DOHH2 (cell line): Measurements from ENCODE around the gene ALG8.

Experiments
- EZH2phosphoT487 ChIP-seq: fragments of 200-600 bp; sonication (generic); IDR thresholded peaks from 2 replicates; pipeline ENCODE4 v1.6.1; 2017; ENCODE audit warnings: borderline replicate concordance, mild to moderate bottlenecking, antibody characterized with exemption, low read length, moderate library complexity, mixed read lengths
- TF ChIP-seq, protein P1 (sequence below): fragments of 200-600 bp; sonication (generic); IDR thresholded peaks from one replicate; pipeline ENCODE4 v1.5.1; 2014; ENCODE audit warnings: antibody characterized with exemption, mild to moderate bottlenecking, low read depth, low read length; ENCODE audit not compliant: poor library complexity, severe bottlenecking

DNA sequence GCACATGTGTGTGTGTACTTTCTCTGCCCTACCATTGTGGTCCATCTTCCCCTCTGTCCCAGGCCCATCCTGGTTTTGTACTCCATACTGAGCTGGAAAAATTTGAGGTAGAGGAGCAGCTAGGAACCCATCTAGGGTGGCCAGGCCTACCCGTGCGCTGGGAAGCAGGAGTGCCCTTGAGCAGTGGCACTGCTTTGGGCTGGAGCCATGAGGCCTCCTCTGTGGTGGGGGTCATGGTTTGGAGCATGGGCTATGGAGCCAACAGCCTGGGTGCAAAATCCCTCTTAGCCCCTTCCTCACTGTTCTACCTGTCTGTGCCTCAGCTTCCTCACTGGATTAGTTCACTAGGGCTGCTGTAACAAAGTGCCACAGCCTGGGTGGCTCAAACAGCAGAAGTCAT lies 21.9 kb upstream of the ALG8 start:
- TF ChIP-seq, protein P1, sequence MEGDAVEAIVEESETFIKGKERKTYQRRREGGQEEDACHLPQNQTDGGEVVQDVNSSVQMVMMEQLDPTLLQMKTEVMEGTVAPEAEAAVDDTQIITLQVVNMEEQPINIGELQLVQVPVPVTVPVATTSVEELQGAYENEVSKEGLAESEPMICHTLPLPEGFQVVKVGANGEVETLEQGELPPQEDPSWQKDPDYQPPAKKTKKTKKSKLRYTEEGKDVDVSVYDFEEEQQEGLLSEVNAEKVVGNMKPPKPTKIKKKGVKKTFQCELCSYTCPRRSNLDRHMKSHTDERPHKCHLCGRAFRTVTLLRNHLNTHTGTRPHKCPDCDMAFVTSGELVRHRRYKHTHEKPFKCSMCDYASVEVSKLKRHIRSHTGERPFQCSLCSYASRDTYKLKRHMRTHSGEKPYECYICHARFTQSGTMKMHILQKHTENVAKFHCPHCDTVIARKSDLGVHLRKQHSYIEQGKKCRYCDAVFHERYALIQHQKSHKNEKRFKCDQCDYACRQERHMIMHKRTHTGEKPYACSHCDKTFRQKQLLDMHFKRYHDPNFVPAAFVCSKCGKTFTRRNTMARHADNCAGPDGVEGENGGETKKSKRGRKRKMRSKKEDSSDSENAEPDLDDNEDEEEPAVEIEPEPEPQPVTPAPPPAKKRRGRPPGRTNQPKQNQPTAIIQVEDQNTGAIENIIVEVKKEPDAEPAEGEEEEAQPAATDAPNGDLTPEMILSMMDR, result no peak
- no peak for TF ChIP-seq EZH2phosphoT487
